Caco-2 (cell line): ENCODE measurements around the gene ADPRS. TPM values are rescaled to one million over a fixed set of nuclear protein-coding genes. Genes with fewer than 3 reads are reported as not detected.

ENCODE experiments used
- BruUV-seq: library from RNA; stranded (reverse); fragments of 400-500 nt; replicated peaks from 2 replicates; lab custom pipeline; 2021; lab: Mats Ljungman, UMichigan
- CTCF ChIA-PET: fragments of 300-600 bp; sonication (Branson Sonifier 250); formaldehyde crosslinking; loops from one replicate; lab custom pipeline; 2022; ENCODE audit warnings: antibody characterized with exemption; lab: Charles Lee
- POLR2A ChIA-PET: fragments of 300-600 bp; sonication (Branson Sonifier 250); formaldehyde crosslinking; loops from one replicate; lab custom pipeline; 2022; ENCODE audit warnings: antibody characterized with exemption; lab: Charles Lee
- DNase-seq, 2 experiments: peaks; one replicate each; pipeline versions ENCODE4 v3.0.0 to v3.0.0-alpha.2; 2020 to 2022
- H3K27me3 ChIP-seq: replicated peaks from 2 replicates; pipeline ENCODE4 v1.6.0; 2011; ENCODE audit warnings: low read length; ENCODE audit not compliant: control insufficient read depth, insufficient read depth
- H3K36me3 ChIP-seq: 2 replicates; pipeline ENCODE4 v1.5.1; 2011; ENCODE audit warnings: low read length; ENCODE audit not compliant: control insufficient read depth, insufficient read depth
- H3K4me1 ChIP-seq: fragments of 250-450 bp; sonication (Bioruptor Pico); 2 replicates; pipeline ENCODE4 v1.5.1; 2020; ENCODE audit warnings: mild to moderate bottlenecking
- H3K4me3 ChIP-seq: 2 replicates; pipeline ENCODE4 v1.5.1; 2011; ENCODE audit warnings: low read depth, mild to moderate bottlenecking, control low read depth, low read length
- H3K9me3 ChIP-seq: fragments of 250-450 bp; sonication (Bioruptor Pico); 2 replicates; pipeline ENCODE4 v1.5.1; 2020; ENCODE audit warnings: mild to moderate bottlenecking, moderate library complexity
- H3K27ac Mint-ChIP-seq: one replicate; pipeline ENCODE4 v1.8.0; 2022; ENCODE audit warnings: mixed read lengths; ENCODE audit not compliant: unreplicated experiment
- H3K27me3 Mint-ChIP-seq: one replicate; pipeline ENCODE4 v1.8.0; 2022; ENCODE audit warnings: mixed read lengths; ENCODE audit not compliant: insufficient read depth, unreplicated experiment
- H3K36me3 Mint-ChIP-seq: one replicate; pipeline ENCODE4 v1.8.0; 2022; ENCODE audit warnings: mild to moderate bottlenecking, mixed read lengths; ENCODE audit not compliant: insufficient read depth, unreplicated experiment
- H3K4me1 Mint-ChIP-seq: one replicate; pipeline ENCODE4 v1.8.0; 2022; ENCODE audit warnings: low read depth, mixed read lengths; ENCODE audit not compliant: unreplicated experiment
- H3K4me3 Mint-ChIP-seq: one replicate; pipeline ENCODE4 v1.8.0; 2022; ENCODE audit warnings: mild to moderate bottlenecking, moderate library complexity, mixed read lengths; ENCODE audit not compliant: unreplicated experiment
- H3K9me3 Mint-ChIP-seq: one replicate; pipeline ENCODE4 v1.8.0; 2022; ENCODE audit warnings: mixed read lengths; ENCODE audit not compliant: unreplicated experiment
- CTCF ChIP-seq, 2 experiments: fragments of 200-600 bp in 1 of 2; IDR thresholded peaks; 1 replicate in 1 of 2; 2 replicates in 1 of 2; pipeline versions ENCODE4 v1.5.1 to v1.8.0; 2011 to 2022; ENCODE audit warnings: antibody characterized with exemption in 1 of 2, control low read depth in 1 of 2, inconsistent platforms in 1 of 2, low read depth in 1 of 2, low read length in 1 of 2, mild to moderate bottlenecking in 1 of 2, moderate library complexity in 1 of 2; ENCODE audit not compliant: insufficient read depth in 1 of 2, severe bottlenecking in 1 of 2, unreplicated experiment in 1 of 2
- intact Hi-C: fragments of 100-400 bp; cut with micrococcal nuclease; formaldehyde crosslinking; loops from one replicate; pipeline ENCODE4 v1.10.0; 2022; ENCODE audit not compliant: unreplicated experiment
- total RNA-seq: library from RNA; stranded (reverse); gene quantifications from 2 replicates; pipeline ENCODE4 v1.2.3, GENCODE V29; 2022

ADPRS gene
- total RNA-seq, 1 experiment from 2014 or later = 19.3 TPM

GRCh38 chr1:36115931-36116330, 27.2 kb downstream of the ADPRS start:
- ChIA-PET POLR2A (no interaction called here), CTCF (interaction anchor here (0.6 kb wide), 1 partner anchor 259 kb away, joined by 7 read pairs; no protein-coding TSS in a partner anchor)
- no peak overlapping the region for H3K27ac Mint-ChIP-seq

GRCh38 chr1:36116901-36117300, 28.2 kb downstream of the ADPRS start:
- Mint-ChIP-seq H3K4me1 (no peaks in the 10 kb centered on the region), H3K36me3 (no peaks in the 10 kb centered on the region), H3K27me3 (no peaks in the 10 kb centered on the region), H3K27ac (no peak overlapping the region), H3K9me3 (no peaks in the 10 kb centered on the region), H3K4me3 (no peak overlapping the region)
- H3K4me3 ChIP-seq = no peak overlapping the region
- DNase-seq = no peak
- no TSS peak for BruUV-seq
- no peaks in the 10 kb centered on the region for H3K36me3 ChIP-seq
- H3K27me3 ChIP-seq = no peaks in the 10 kb centered on the region
- intact Hi-C loops = no loop called here
- CTCF ChIA-PET = no interaction called here
- POLR2A ChIA-PET = no interaction called here
- no peaks in the 10 kb centered on the region for H3K9me3 ChIP-seq
- no peaks in the 10 kb centered on the region for H3K4me1 ChIP-seq
- no peak for TF ChIP-seq CTCF (IDR thresholded peaks at IDR 0.05; ENCODE audit: insufficient read depth in 1 of 2, low read depth in 1 of 2, low read length in 1 of 2, severe bottlenecking in 1 of 2, unreplicated experiment in 1 of 2)

More at GRCh38 chr1:36115931-36116330, 27.2 kb downstream of the ADPRS start:
- no peak for DNase-seq
- Mint-ChIP-seq H3K9me3 (no peaks in the 10 kb centered on the region), H3K4me1 (no peaks in the 10 kb centered on the region), H3K36me3 (no peaks in the 10 kb centered on the region), H3K27me3 (no peaks in the 10 kb centered on the region), H3K4me3 (no peak overlapping the region)
- no peaks in the 10 kb centered on the region for H3K27me3 ChIP-seq
- TF ChIP-seq CTCF (IDR thresholded peaks at IDR 0.05; ENCODE audit: insufficient read depth in 1 of 2, low read depth in 1 of 2, low read length in 1 of 2, severe bottlenecking in 1 of 2, unreplicated experiment in 1 of 2) = no peak
- no peaks in the 10 kb centered on the region for H3K4me1 ChIP-seq
- H3K4me3 ChIP-seq = no peak overlapping the region
- BruUV-seq = no TSS peak
- H3K36me3 ChIP-seq = no peaks in the 10 kb centered on the region
- no peaks in the 10 kb centered on the region for H3K9me3 ChIP-seq
- intact Hi-C loops = no loop called here

- Mint-ChIP-seq H3K9me3 (no peaks in the 10 kb centered on the region), H3K27ac (no peak overlapping the region), H3K4me3 (no peak overlapping the region), H3K27me3 (peaks cover 3% of the 10 kb centered on the region), H3K36me3 (no peaks in the 10 kb centered on the region), H3K4me1 (no peaks in the 10 kb centered on the region)
- H3K4me3 ChIP-seq = no peak overlapping the region
- H3K4me1 ChIP-seq = no peaks in the 10 kb centered on the region
- no peaks in the 10 kb centered on the region for H3K9me3 ChIP-seq
- no TSS peak for BruUV-seq
- intact Hi-C loops = no loop called here
- no peaks in the 10 kb centered on the region for H3K36me3 ChIP-seq
- no peak for TF ChIP-seq CTCF (IDR thresholded peaks at IDR 0.05; ENCODE audit: insufficient read depth in 1 of 2, low read depth in 1 of 2, low read length in 1 of 2, severe bottlenecking in 1 of 2, unreplicated experiment in 1 of 2)
- ChIA-PET CTCF (no interaction called here), POLR2A (no interaction called here)
- no peak for DNase-seq
- H3K27me3 ChIP-seq = no peaks in the 10 kb centered on the region
Measured at GRCh38 chr1:36118447-36119204, 29.9 kb downstream of the ADPRS start.
